HUES48 (cell line): ENCODE data around the gene PSMD12.

Experiments used
- H3K27ac ChIP-seq: one replicate; pipeline ENCODE4 v1.7.0; 2013; ENCODE audit warnings: low read depth, low read length, inconsistent platforms
- H3K27me3 ChIP-seq: 2 replicates; pipeline ENCODE4 v1.6.1; 2013; ENCODE audit warnings: mild to moderate bottlenecking, low read length; ENCODE audit not compliant: control insufficient read depth, insufficient read depth
- H3K36me3 ChIP-seq: 2 replicates; pipeline ENCODE4 v1.6.1; 2013; ENCODE audit warnings: low read length; ENCODE audit not compliant: control insufficient read depth, insufficient read depth
- H3K4me1 ChIP-seq: 2 replicates; pipeline ENCODE4 v1.6.1; 2013; ENCODE audit warnings: mild to moderate bottlenecking, low read length; ENCODE audit not compliant: control insufficient read depth, insufficient read depth
- H3K4me3 ChIP-seq: 2 replicates; pipeline ENCODE4 v1.5.1; 2013; ENCODE audit warnings: mild to moderate bottlenecking, low read depth, low read length
- H3K9ac ChIP-seq: 2 replicates; pipeline ENCODE4 v1.6.1; 2013; ENCODE audit warnings: mild to moderate bottlenecking, low read depth, low read length, moderate library complexity
- H3K9me3 ChIP-seq: 2 replicates; pipeline ENCODE4 v1.6.1; 2013; ENCODE audit warnings: low read length; ENCODE audit not compliant: control insufficient read depth, insufficient read depth

The PSMD12 gene

GRCh38 chr17:67375054-67375427 lies 8.7 kb upstream of the PSMD12 start:
- no peak overlapping the region for H3K4me3 ChIP-seq
- peaks cover 17% of the 10 kb centered on the region for H3K4me1 ChIP-seq
- H3K27ac ChIP-seq: no peak overlapping the region
- H3K9ac ChIP-seq: no peak overlapping the region
- H3K27me3 ChIP-seq: no peaks in the 10 kb centered on the region
- H3K9me3 ChIP-seq: no peaks in the 10 kb centered on the region
- peaks cover 4% of the 10 kb centered on the region; the same call in 1 of the 2 replicates for H3K36me3 ChIP-seq

DNA sequence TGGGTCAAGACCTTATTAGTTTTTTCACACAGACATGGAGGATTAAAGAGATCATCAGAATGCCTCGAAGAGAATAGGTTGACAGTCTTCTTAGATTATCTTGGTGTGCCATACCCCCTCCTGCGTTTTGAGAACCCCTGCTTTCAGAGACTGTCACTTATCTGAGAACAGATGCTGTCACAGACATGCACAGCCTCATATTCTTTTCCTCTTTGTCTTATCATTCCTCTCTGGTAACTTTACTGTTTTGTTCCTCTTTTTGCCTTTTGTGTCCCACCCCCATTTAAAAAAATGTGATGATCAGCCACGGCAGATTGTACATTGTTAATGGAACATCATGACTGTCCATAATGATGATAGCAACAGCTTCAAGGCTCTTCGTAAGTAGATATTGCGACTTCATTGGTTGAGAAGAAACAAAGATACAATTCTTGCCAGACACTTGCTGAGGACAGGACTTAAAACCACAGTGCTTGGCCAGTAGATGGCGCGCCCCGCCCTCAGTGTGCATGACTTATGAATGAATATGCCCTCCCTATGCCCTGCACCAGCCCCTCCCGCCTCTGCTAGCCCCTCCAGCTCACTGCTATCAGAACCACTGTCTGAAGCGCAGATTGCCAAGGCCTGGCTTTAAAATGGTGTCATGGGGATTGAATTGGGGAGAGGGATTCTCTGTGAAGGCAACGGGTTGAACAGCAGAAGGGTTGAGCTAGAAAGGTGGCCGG lies 8.1 kb upstream of the PSMD12 start:
- Histone ChIP-seq H3K9ac (no peak overlapping the region), H3K4me1 (peaks cover 16% of the 10 kb centered on the region), H3K36me3 (peaks cover 3% of the 10 kb centered on the region; the same call in 1 of the 2 replicates), H3K9me3 (no peaks in the 10 kb centered on the region), H3K27me3 (no peaks in the 10 kb centered on the region), H3K4me3 (no peak overlapping the region), H3K27ac (no peak overlapping the region)

DNA sequence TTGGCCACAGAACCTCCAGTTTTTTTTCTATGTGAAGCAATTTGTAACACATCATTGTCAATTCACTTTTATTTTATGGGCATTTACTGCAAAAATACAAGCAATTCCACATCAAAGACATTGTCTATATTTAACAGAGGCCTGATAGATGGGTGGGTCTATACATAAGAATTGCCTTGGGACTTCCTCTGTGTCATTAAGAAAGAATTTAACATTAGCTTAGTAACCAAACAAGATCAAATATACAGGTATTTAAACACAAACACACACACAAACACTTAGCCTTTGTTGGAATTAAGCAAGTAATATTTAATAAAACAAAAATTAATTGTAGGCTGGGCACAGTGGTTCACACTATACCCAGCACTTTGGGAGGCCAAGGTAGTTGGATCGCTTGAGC lies 6.4 kb upstream of the PSMD12 start:
- H3K4me1 ChIP-seq: peaks cover 11% of the 10 kb centered on the region; the same call in 1 of the 2 replicates
- no peak overlapping the region for H3K4me3 ChIP-seq
- H3K36me3 ChIP-seq: no peaks in the 10 kb centered on the region
- no peak overlapping the region for H3K27ac ChIP-seq
- H3K9me3 ChIP-seq: no peaks in the 10 kb centered on the region
- no peak overlapping the region for H3K9ac ChIP-seq
- H3K27me3 ChIP-seq: no peaks in the 10 kb centered on the region

GRCh38 chr17:67369676-67370075 lies 3.3 kb upstream of the PSMD12 start:
- Histone ChIP-seq H3K27me3 (no peaks in the 10 kb centered on the region), H3K27ac (no peak overlapping the region), H3K4me3 (no peak overlapping the region), H3K9me3 (no peaks in the 10 kb centered on the region), H3K4me1 (peaks cover 9% of the 10 kb centered on the region; the same call in 1 of the 2 replicates), H3K36me3 (peaks cover under 1% of the 10 kb centered on the region; the same call in 1 of the 2 replicates), H3K9ac (no peak overlapping the region)

- peaks cover 21% of the 10 kb centered on the region; the same call in 1 of the 2 replicates for H3K36me3 ChIP-seq
- peak overlapping the region; percentile 97 for H3K9ac ChIP-seq
- H3K4me3 ChIP-seq: peak overlapping the region; percentile 87
- H3K27ac ChIP-seq: peak overlapping the region; percentile 89
- H3K9me3 ChIP-seq: no peaks in the 10 kb centered on the region
- peaks cover 14% of the 10 kb centered on the region; the same call in 1 of the 2 replicates for H3K4me1 ChIP-seq
- H3K27me3 ChIP-seq: no peaks in the 10 kb centered on the region
These were observed 612 bp downstream of the PSMD12 start for GRCh38 chr17:67365738-67366192.

GRCh38 chr17:67364847-67365737 lies 1.3 kb downstream of the PSMD12 start:
- Histone ChIP-seq H3K4me1 (peaks cover 14% of the 10 kb centered on the region; the same call in 1 of the 2 replicates), H3K27me3 (no peaks in the 10 kb centered on the region), H3K9me3 (no peaks in the 10 kb centered on the region), H3K4me3 (peak overlapping the region; percentile 87), H3K27ac (no peak overlapping the region), H3K36me3 (peaks cover 28% of the 10 kb centered on the region), H3K9ac (peak overlapping the region; percentile 97)

DNA sequence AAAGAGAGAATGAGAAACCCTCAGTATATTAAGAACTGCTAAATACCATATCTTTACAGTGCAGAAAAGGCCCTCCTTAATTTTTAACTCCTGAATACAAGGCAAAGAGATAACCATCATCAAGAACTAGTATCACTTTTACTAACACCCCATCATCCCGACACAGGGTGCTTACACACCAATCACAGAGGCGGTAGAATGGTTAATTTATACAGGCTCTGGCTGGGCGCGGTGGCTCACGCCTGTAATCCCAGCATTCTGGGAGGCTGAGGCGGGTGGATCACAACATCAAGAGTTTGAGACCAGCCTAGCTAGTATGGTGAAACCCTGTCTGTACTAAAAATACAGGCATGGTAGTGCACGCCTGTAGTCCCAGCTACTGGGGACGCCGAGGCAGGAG lies 4.2 kb downstream of the PSMD12 start:
- peaks cover 43% of the 10 kb centered on the region for H3K36me3 ChIP-seq
- no peaks in the 10 kb centered on the region for H3K27me3 ChIP-seq
- peaks cover 14% of the 10 kb centered on the region; the same call in 1 of the 2 replicates for H3K4me1 ChIP-seq
- no peaks in the 10 kb centered on the region for H3K9me3 ChIP-seq
- H3K9ac ChIP-seq: no peak overlapping the region
- H3K27ac ChIP-seq: no peak overlapping the region
- no peak overlapping the region for H3K4me3 ChIP-seq

DNA sequence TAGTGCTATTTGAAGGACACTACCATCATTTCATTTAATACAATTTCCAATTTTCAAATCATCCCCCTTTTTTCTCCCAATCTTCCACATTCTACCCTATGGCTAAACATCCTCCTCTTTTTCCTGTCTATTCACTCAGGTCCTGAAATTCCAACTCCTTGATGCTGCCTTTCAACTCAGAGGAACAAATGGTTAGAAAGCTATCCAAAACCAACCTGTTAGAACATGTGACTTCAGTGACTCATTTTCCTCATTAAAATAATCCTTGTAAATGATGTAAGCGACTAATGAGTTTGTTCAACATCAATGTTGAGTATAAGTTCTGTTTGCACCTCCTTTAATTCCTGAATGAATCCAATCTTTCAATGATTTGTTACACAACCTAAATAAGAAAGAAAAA lies 5.5 kb downstream of the PSMD12 start:
- peaks cover 10% of the 10 kb centered on the region; the same call in 1 of the 2 replicates for H3K4me1 ChIP-seq
- no peak overlapping the region for H3K4me3 ChIP-seq
- H3K27ac ChIP-seq: no peak overlapping the region
- H3K36me3 ChIP-seq: peaks cover 53% of the 10 kb centered on the region
- H3K9ac ChIP-seq: no peak overlapping the region
- no peaks in the 10 kb centered on the region for H3K27me3 ChIP-seq
- no peaks in the 10 kb centered on the region for H3K9me3 ChIP-seq

GRCh38 chr17:67359960-67360791 lies 6.2 kb downstream of the PSMD12 start:
- Histone ChIP-seq H3K9me3 (no peaks in the 10 kb centered on the region), H3K4me1 (peaks cover 8% of the 10 kb centered on the region; the same call in 1 of the 2 replicates), H3K27me3 (no peaks in the 10 kb centered on the region), H3K36me3 (peaks cover 60% of the 10 kb centered on the region), H3K9ac (no peak overlapping the region), H3K27ac (no peak overlapping the region), H3K4me3 (no peak overlapping the region)

- Histone ChIP-seq H3K9ac (no peak overlapping the region), H3K27ac (no peak overlapping the region), H3K36me3 (peaks cover 69% of the 10 kb centered on the region), H3K4me1 (0 out of 2 replicates have a peak, but pooled peaks cover 8% of the 10 kb centered on the region), H3K9me3 (no peaks in the 10 kb centered on the region), H3K4me3 (no peak overlapping the region), H3K27me3 (no peaks in the 10 kb centered on the region)
These were observed 7.8 kb downstream of the PSMD12 start for GRCh38 chr17:67358612-67359011.
